CD4-positive, alpha-beta T cell treated with Interleukin-10 for 1 hour (primary cell): ENCODE results near the gene TSPAN4.

ENCODE experiments used
- DNase-seq: peaks from one replicate; pipeline ENCODE4 v3.0.0-alpha.2; 2020

The TSPAN4 gene

GRCh38 chr11:852762-853161, 10.1 kb downstream of the TSPAN4 start:
- DNase-seq: no peak

GRCh38 chr11:853682-854448, 11.2 kb downstream of the TSPAN4 start:
- DNase-seq: no peak

GRCh38 chr11:854601-855329, 12.1 kb downstream of the TSPAN4 start:
- DNase-seq: no peak

DNA sequence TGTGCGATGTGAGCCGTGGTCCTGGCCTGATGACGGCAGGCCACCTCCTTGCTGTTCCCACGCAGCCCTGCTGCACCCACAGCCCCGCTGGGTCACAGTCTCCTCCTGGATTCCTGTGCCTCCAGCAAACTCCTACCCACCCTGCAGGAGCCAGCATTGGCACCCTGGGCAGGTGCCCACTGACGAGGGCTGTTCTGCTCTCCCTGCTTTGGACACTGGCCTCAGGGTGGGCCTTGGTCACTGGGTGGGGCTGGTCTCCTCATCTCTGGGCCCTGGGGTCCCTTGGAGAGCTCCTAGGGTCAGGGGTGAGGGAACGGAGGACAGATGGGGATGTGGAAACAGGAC, 12.7 kb downstream of the TSPAN4 start:
- DNase-seq: no peak

GRCh38 chr11:855796-856195, 13.1 kb downstream of the TSPAN4 start:
- DNase-seq: no peak

- no peak for DNase-seq
These were observed 13.7 kb downstream of the TSPAN4 start for GRCh38 chr11:856397-856796.

DNA sequence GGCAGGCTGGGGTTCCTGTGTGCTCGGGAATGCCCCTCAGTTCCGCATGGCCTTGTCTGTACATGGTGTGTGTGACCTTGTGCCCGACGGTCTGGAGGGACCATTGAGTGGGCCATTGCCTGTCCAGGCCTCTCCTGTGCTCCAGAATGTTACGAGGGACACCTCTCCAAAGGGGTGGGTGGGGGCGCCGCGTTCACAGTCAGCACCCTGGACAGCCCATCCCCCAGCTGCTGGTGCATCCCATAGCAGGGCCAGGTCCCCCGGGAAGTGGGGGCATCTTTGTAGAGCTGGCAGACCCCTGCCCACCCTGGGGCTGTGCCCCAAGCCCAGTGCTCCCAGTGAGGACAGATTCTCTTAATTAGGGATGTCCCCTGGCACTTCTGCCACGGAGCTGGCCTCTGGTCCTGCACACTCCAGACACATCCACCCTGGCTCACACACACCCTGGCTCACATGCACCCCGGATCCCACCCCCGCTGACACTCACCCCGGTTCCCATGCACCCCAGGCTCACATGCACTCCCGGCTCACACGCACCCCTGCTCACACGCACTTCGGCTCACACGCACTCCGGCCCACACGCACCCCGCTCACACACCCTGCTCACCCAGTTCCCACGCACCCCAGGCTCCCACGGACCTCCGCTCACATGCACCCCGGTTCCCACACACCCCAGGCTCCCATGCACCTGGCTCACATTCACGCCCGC, 15.6 kb downstream of the TSPAN4 start:
- no peak for DNase-seq

DNA sequence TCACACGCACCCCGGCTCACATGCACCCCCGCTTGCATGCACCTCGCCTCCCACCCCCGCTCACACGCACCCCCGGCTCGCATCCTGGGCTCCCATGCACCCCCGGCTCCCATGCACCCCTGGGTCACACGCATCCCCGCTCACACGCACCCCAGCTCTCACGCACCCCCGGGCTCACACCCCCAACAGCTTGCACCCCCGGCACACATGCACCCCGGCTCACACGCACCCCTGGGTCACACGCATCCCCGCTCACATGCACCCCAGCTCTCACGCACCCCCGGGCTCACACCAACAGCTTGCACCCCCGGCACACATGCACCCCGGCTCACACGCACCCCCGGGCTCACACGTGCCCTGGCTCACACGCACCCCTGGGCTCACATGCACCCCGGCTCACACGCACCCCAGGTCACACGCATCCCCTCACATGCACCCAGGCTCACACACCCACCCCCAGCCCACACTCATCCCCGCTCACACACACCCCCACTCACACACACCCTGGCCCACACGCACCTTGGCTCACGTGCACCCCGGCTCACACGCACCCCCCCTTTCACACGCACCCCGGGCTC, 16.2 kb downstream of the TSPAN4 start:
- no peak for DNase-seq

DNA sequence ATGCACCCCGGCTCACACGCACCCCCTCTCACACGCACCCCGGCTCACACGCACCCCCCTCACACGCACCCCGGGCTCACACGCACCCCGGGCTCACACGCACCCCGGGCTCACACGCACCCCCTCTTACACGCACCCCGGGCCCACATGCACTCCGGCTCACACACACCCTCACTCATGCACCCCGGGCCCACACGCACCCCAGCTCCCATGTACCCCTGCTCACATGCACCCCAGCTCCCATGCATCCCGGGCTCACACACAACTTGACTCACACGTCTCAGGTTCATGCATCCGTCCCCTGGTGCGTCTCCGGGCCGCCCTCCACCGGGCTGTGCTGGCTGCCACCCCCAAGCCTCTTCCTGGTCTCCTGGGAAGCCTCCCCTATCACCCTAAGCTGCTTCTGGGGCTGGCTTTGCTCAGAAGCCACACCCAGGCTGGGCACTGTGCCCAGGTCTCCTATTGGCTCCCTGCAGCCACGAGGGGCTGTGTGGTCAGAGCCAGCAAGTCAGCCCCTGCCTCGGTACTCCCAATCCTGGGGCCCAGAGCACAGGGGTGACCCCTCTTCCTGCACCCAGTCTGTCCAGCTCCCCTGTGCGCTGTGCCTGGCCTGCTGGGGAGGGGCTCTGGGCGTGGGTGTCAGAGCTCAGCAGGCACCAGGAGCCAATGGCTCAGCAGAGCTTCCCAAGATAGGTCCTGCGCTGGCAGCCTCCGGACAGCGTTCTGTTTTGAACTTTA, 16.9 kb downstream of the TSPAN4 start:
- DNase-seq: no peak

GRCh38 chr11:860234-861104, 17.8 kb downstream of the TSPAN4 start:
- no peak for DNase-seq

- no peak for DNase-seq
These were observed 18.4 kb downstream of the TSPAN4 start for GRCh38 chr11:861105-861479.

GRCh38 chr11:862081-862661, 19.5 kb downstream of the TSPAN4 start:
- DNase-seq: no peak

- DNase-seq: no peak
These were observed 20.0 kb downstream of the TSPAN4 start for GRCh38 chr11:862696-863022.

- no peak for DNase-seq
These were observed 20.6 kb downstream of the TSPAN4 start for GRCh38 chr11:863023-863909.

DNA sequence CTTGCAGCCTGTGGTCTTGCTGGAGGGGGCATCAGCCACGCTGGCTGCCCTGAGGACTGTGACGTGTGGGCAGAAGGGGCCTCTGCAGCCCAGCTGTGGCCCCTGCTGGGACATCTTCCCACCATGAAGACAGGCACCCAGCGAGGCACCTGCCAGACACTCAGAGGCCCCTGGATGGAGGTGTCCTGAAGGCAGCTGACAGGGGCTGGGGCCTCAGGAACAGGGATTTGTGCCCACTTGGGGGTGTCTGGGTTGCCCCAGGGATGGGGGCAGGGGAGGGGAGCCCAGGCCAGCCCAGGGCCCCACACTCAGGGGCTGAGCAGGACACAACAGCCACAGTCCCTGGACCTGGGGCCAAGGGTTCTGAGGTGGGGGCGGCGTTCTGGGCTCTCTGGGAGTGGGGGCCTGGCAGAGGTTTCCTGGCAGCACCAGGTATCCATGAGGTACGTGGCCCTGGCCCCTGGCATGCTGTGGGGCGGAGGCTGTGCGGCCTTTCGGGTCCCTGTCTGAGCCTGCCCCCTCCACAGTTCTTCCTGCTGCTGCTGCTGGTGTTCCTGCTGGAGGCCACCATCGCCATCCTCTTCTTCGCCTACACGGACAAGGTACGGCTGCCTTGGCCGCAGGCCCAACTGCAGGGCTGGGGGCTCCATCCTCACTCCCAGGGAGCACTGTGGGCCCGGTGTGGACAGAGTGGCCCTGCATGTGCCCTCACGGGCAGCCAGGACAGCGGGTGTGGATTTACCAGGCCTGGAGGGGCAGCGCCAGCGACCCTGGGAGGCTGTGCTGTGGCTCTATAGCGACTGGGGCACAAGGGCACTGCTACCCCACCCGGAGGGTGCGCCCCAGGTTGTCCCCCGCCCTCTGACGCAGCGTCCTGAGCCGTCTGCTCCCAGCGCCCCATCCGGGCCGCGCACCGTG, 21.5 kb downstream of the TSPAN4 start:
- no peak for DNase-seq

DNA sequence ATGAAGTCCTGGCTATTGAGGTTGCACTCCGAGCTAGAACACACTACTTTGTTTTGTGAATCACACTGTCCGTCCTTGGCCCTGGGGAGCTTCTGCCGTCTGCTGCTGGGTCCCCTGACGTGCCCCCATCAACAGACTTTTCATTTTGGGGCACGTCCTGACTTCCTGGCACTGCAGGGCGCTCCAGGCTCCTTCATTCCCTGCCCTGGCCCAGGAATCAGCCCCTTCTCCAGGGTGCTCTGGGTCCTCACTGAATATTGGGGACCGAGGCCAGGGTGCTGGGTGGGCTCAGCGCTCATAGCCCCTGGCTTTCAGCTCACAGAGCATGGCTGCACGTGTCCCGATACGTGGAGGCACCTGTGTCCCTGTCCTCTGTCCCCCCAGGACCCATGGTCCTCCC, 22.2 kb downstream of the TSPAN4 start:
- DNase-seq: no peak

DNA sequence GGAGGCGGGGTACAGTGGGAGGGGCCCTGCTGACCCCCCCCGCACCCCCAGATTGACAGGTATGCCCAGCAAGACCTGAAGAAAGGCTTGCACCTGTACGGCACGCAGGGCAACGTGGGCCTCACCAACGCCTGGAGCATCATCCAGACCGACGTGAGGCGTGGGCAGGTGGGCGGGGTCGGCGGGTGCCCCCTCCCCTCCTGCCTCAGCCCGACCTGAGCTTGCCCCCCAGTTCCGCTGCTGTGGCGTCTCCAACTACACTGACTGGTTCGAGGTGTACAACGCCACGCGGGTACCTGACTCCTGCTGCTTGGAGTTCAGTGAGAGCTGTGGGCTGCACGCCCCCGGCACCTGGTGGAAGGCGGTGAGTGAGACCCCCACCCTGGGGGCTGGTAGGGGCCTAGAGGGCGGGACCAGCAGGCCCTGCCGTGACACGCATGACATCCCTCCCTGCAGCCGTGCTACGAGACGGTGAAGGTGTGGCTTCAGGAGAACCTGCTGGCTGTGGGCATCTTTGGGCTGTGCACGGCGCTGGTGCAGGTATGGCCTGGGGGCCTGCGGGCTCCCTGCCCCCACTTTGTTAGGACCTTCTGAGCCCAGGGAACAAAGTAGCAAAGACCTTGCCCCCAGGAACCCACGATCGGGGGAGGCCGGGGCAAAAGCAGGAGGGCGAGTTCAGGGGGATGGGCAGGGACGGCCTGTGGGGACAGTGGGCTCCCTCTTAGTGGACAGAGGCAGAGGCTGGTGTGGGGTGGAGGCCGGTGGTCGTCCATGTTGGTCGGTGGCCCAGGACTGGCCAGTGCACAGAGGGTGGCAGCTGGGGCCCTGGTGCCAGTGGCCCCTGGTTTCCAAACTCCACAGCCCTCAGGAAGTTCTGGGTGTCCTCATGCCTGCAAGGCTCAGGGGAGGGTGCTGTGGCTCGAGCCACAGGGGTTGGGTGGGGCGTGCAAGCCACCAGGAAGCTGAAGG, 23.1 kb downstream of the TSPAN4 start:
- no peak for DNase-seq

GRCh38 chr11:866481-866880, 23.8 kb downstream of the TSPAN4 start:
- DNase-seq: no peak
